ENCODE data around the gene OR8S1. TPM values are rescaled to one million over a fixed set of nuclear protein-coding genes. Genes with fewer than 3 reads are reported as not detected.

OR8S1 gene
- total and polyA plus RNA-seq, 10 of the 15 experiments (the other 5 are each of a cell fraction or from before 2014, with no cell fraction given) = not detected

GRCh38 chr12:48489012-48489411 is 36.4 kb upstream of the OR8S1 start (continued):
- TF ChIP-seq NKRF (conservative IDR thresholded peaks at IDR 0.05) (no peak), NR2F1 (conservative IDR thresholded peaks at IDR 0.05) (no peak), ZBTB11 (CRISPR knock-in tag; IDR thresholded peaks at IDR 0.05) (no peak), SREBF2 (IDR thresholded peaks at IDR 0.05; ENCODE audit: low read length) (no peak), BCLAF1 (IDR thresholded peaks at IDR 0.05) (no peak), REST (IDR thresholded peaks at IDR 0.05; ENCODE audit: low read depth, low read length) (no peak), MLLT1 (IDR thresholded peaks at IDR 0.05) (no peak), ASH2L (IDR thresholded peaks at IDR 0.05; ENCODE audit: borderline replicate concordance, low read depth) (no peak), BRCA1 (IDR thresholded peaks at IDR 0.05; ENCODE audit: low read depth, low read length) (no peak), ZNF274 (IDR thresholded peaks at IDR 0.05; ENCODE audit: insufficient read depth, insufficient read length) (no peak), USF2 (IDR thresholded peaks at IDR 0.05; ENCODE audit: borderline replicate concordance, low read depth, low read length) (no peak), MYB (IDR thresholded peaks at IDR 0.05; ENCODE audit: borderline replicate concordance, low read depth, low read length) (no peak), ATF7 (IDR thresholded peaks at IDR 0.05; ENCODE audit: low read depth) (peak; percentile 78), E2F4 (IDR thresholded peaks at IDR 0.05; ENCODE audit: low read depth, low read length) (no peak), DPF2 (IDR thresholded peaks at IDR 0.05) (peak; percentile 66)
